K562 (cell line): Measurements from ENCODE around the gene ATP2A1. TPM values are rescaled to one million over a fixed set of nuclear protein-coding genes. Genes with fewer than 3 reads are reported as not detected.

Experiments
- ASH1L ChIP-seq: fragments of 450-650 bp; IDR thresholded peaks from 2 replicates; pipeline ENCODE4 v1.6.1; 2018; ENCODE audit warnings: borderline replicate concordance, mild to moderate bottlenecking, low read depth; ENCODE audit not compliant: partially characterized antibody
- ATF2 ChIP-seq: sonication (generic); formaldehyde crosslinking; IDR thresholded peaks from 2 replicates; pipeline ENCODE4 v1.8.1; 2022; ENCODE audit warnings: missing genetic modification reagents
- BACH1 ChIP-seq: fragments of 200-800 bp; sonication (Bioruptor generic); IDR thresholded peaks from 2 replicates; pipeline ENCODE4 v1.6.1; 2016; ENCODE audit warnings: missing genetic modification characterization, missing compliant biosample characterization
- CXXC5 ChIP-seq: fragments of 250-450 bp; sonication (Bioruptor Pico); IDR thresholded peaks from 2 replicates; pipeline ENCODE4 v1.8.0; 2022; ENCODE audit warnings: inconsistent platforms, mild to moderate bottlenecking, moderate library complexity
- E2F5 ChIP-seq: sonication (generic); formaldehyde crosslinking; IDR thresholded peaks from 2 replicates; pipeline ENCODE4 v1.8.0; 2022; ENCODE audit warnings: mild to moderate bottlenecking, missing genetic modification reagents
- EP300 ChIP-seq: IDR thresholded peaks from 2 replicates; pipeline ENCODE4 v1.6.1; 2012; ENCODE audit warnings: low read length, improper control_type of control experiment
- FOXJ2 ChIP-seq: fragments of 200-800 bp; sonication (Bioruptor generic); IDR thresholded peaks from 2 replicates; pipeline ENCODE4 v1.6.1; 2016; ENCODE audit warnings: missing genetic modification characterization, missing compliant biosample characterization
- FOXK2 ChIP-seq, 2 experiments: fragments of 450-650 bp; IDR thresholded peaks in 1 of 2; conservative IDR thresholded peaks in 1 of 2; 2 replicates each; pipeline ENCODE4 v1.6.1; 2016; ENCODE audit warnings: low read depth in 2 of 2, mild to moderate bottlenecking in 1 of 2
- GTF2E2 ChIP-seq: fragments of 200-800 bp; sonication (Bioruptor generic); IDR thresholded peaks from 2 replicates; pipeline ENCODE4 v1.6.1; 2016; ENCODE audit warnings: missing genetic modification characterization, missing compliant biosample characterization
- HINFP ChIP-seq: fragments of 450-650 bp; conservative IDR thresholded peaks from 2 replicates; pipeline ENCODE4 v1.6.1; 2016; ENCODE audit warnings: missing genetic modification characterization, low read depth, mild to moderate bottlenecking, control low read depth, missing compliant biosample characterization
- TBP ChIP-seq: optimal IDR thresholded peaks from 2 replicates; pipeline ENCODE3; 2011; ENCODE audit warnings: low read depth, low read length, improper control_type of control experiment
- ZBTB43 ChIP-seq: sonication (generic); formaldehyde crosslinking; IDR thresholded peaks from 2 replicates; pipeline ENCODE4 v1.8.0; 2023; ENCODE audit warnings: mild to moderate bottlenecking, missing genetic modification reagents
- ZBTB7A ChIP-seq: IDR thresholded peaks from 2 replicates; pipeline ENCODE4 v1.6.1; 2011; ENCODE audit warnings: low read depth, mild to moderate bottlenecking, low read length, moderate library complexity, borderline replicate concordance; ENCODE audit not compliant: control insufficient read depth
- ZNF277 ChIP-seq: fragments of 250-450 bp; sonication (Bioruptor Pico); IDR thresholded peaks from 2 replicates; pipeline ENCODE4 v1.8.0; 2022; ENCODE audit warnings: inconsistent platforms, mild to moderate bottlenecking, moderate library complexity, borderline replicate concordance
- ZNF280B ChIP-seq: fragments of 250-450 bp; sonication (Bioruptor Pico); IDR thresholded peaks from 2 replicates; pipeline ENCODE4 v1.5.1; 2021; ENCODE audit warnings: mild to moderate bottlenecking
- ZSCAN32 ChIP-seq: fragments of 450-650 bp; formaldehyde crosslinking; IDR thresholded peaks from 2 replicates; pipeline ENCODE4 v1.4.0; 2020; ENCODE audit warnings: mild to moderate bottlenecking, moderate library complexity
- polyA plus RNA-seq, 8 experiments: library from polyadenylated mRNA; depleted of rRNA in 4 of 8; stranded (reverse) in 5 of 8; unstranded in 3 of 8; fragments of >200 nt; fragmentation: Nextera tagmentation in 2 of 8; fragmentation: Illumina TruSeq in 1 of 8; extraction: Ambion mirVana in 2 of 8; extraction: Trizol in 1 of 8; gene quantifications; 2 replicates each; pipeline versions ENCODE4 v1.2.1 to v1.2.3, GENCODE V29; 2011 to 2014; ENCODE audit warnings: inconsistent platforms in 1 of 8, missing spikeins in 1 of 8
- total RNA-seq, 7 experiments: library from RNA; depleted of rRNA in 6 of 7; stranded (reverse); fragments of >200 nt in 6 of 7; fragmentation: Illumina TruSeq in 2 of 7; extraction: Trizol in 2 of 7; gene quantifications; 2 replicates each; pipeline versions ENCODE4 v1.2.1 to v1.2.3, GENCODE V29; 2011 to 2021; ENCODE audit warnings: low replicate concordance in 1 of 7

Gene ATP2A1
- total and polyA plus RNA-seq, 9 of the 15 experiments (the other 6 are each of a cell fraction or from before 2014, with no cell fraction given): 0.25 to 2.6 (median 0.65) TPM

GRCh38 chr16:28950648-28951409 lies 72.5 kb downstream of the ATP2A1 start, which contains the start of gene NFATC2IP (continued):
- TF ChIP-seq E2F5 (CRISPR knock-in tag) (no peak), FOXJ2 (tag) (no peak), ZNF280B (CRISPR knock-in tag) (no peak), FOXK2 (conservative IDR thresholded peaks at IDR 0.05 in 1 of 2, IDR thresholded peaks at IDR 0.05 in 1 of 2; ENCODE audit: low read depth in 2 of 2) (peak; percentile 59 to 78), GTF2E2 (tag) (peak; percentile 45; the same call in 1 of the 2 replicates), ASH1L (peak; percentile 96), ZBTB43 (CRISPR knock-in tag) (no peak), TBP (peak; percentile 83), ZNF277 (CRISPR knock-in tag) (no peak), ZBTB7A (peak; percentile 64; the same call in 1 of the 2 replicates), ATF2 (CRISPR knock-in tag) (no peak), ZSCAN32 (no peak), BACH1 (tag) (no peak), HINFP (tag) (no peak), EP300 (no peak), CXXC5 (peak; percentile 93)
